WTC11 (cell line): ENCODE results near the gene IGF2BP3. TPM values are rescaled to one million over a fixed set of nuclear protein-coding genes. Genes with fewer than 3 reads are reported as not detected.
A peak's percentile ranks its signal among the peaks of the same experiment; 100 is the strongest.

ENCODE experiments used
- ATAC-seq: fragments of 200-7000 bp; cut with Tn5 transposase; 2 replicates; pipeline ENCODE4 v1.10.0; 2021; ENCODE audit warnings: mild to moderate bottlenecking, moderate library complexity
- CTCF ChIA-PET: fragments of 300-600 bp; sonication (Branson Sonifier 250); formaldehyde crosslinking; loops from one replicate; lab custom pipeline; 2021; ENCODE audit warnings: antibody characterized with exemption; lab: Charles Lee
- POLR2A ChIA-PET: fragments of 350-600 bp; sonication (Branson Sonifier 250); formaldehyde crosslinking; loops from one replicate; lab custom pipeline; 2021; ENCODE audit warnings: antibody characterized with exemption; lab: Charles Lee
- DNase-seq: peaks from one replicate; pipeline ENCODE4 v3.0.0; 2021; ENCODE audit warnings: low spot score
- H3K27ac Mint-ChIP-seq: 2 replicates; pipeline ENCODE4 v1.8.0; 2021; ENCODE audit warnings: mixed read lengths
- H3K27me3 Mint-ChIP-seq: 2 replicates; pipeline ENCODE4 v1.8.0; 2021; ENCODE audit warnings: low read depth, mild to moderate bottlenecking, moderate library complexity, mixed read lengths
- H3K36me3 Mint-ChIP-seq: 2 replicates; pipeline ENCODE4 v1.8.0; 2021; ENCODE audit warnings: mixed read lengths
- H3K4me1 Mint-ChIP-seq: 2 replicates; pipeline ENCODE4 v1.8.0; 2022; ENCODE audit warnings: mixed read lengths
- H3K4me3 Mint-ChIP-seq: 2 replicates; pipeline ENCODE4 v1.8.0; 2021; ENCODE audit warnings: mild to moderate bottlenecking, moderate library complexity, mixed read lengths
- H3K9me3 Mint-ChIP-seq: 2 replicates; pipeline ENCODE4 v1.8.0; 2021; ENCODE audit warnings: mixed read lengths
- CBFB ChIP-seq: sonication (generic); formaldehyde crosslinking; IDR thresholded peaks from 2 replicates; pipeline ENCODE4 v1.8.1; 2022; ENCODE audit warnings: mild to moderate bottlenecking, low read depth, missing genetic modification reagents
- CREB1 ChIP-seq: sonication (generic); formaldehyde crosslinking; IDR thresholded peaks from 2 replicates; pipeline ENCODE4 v1.8.0; 2023; ENCODE audit warnings: mild to moderate bottlenecking, missing genetic modification reagents
- CREM ChIP-seq: sonication (generic); formaldehyde crosslinking; IDR thresholded peaks from 2 replicates; pipeline ENCODE4 v1.8.1; 2022; ENCODE audit warnings: mild to moderate bottlenecking, missing genetic modification reagents, moderate library complexity
- ESRRA ChIP-seq: sonication (generic); formaldehyde crosslinking; IDR thresholded peaks from 2 replicates; pipeline ENCODE4 v1.8.1; 2022; ENCODE audit warnings: mild to moderate bottlenecking, missing genetic modification reagents, borderline replicate concordance
- JAZF1 ChIP-seq: fragments of 250-450 bp; sonication (Bioruptor Pico); IDR thresholded peaks from 2 replicates; pipeline ENCODE4 v1.9.0; 2021; ENCODE audit warnings: moderate library complexity, mild to moderate bottlenecking, inconsistent platforms
- NFE2L1 ChIP-seq: sonication (generic); formaldehyde crosslinking; IDR thresholded peaks from 2 replicates; pipeline ENCODE4 v1.8.1; 2023; ENCODE audit warnings: missing genetic modification reagents
- RORB ChIP-seq: fragments of 250-450 bp; sonication (Bioruptor Pico); IDR thresholded peaks from 2 replicates; pipeline ENCODE4 v1.9.0; 2021; ENCODE audit warnings: mild to moderate bottlenecking
- SMAD4 ChIP-seq: sonication (generic); formaldehyde crosslinking; IDR thresholded peaks from 2 replicates; pipeline ENCODE4 v1.8.0; 2022; ENCODE audit warnings: mild to moderate bottlenecking, missing genetic modification reagents
- ZNF121 ChIP-seq: sonication (generic); formaldehyde crosslinking; IDR thresholded peaks from 2 replicates; pipeline ENCODE4 v1.8.0; 2023; ENCODE audit warnings: missing genetic modification reagents
- ZNF396 ChIP-seq: fragments of 250-450 bp; sonication (Bioruptor Pico); IDR thresholded peaks from 2 replicates; pipeline ENCODE4 v1.8.0; 2021; ENCODE audit warnings: mild to moderate bottlenecking, moderate library complexity, borderline replicate concordance
- total RNA-seq: library from RNA; stranded (reverse); gene quantifications from 3 replicates; pipeline ENCODE4 v1.2.3, GENCODE V29; 2021
- TF ChIP-seq, protein P1 (sequence below): sonication (generic); formaldehyde crosslinking; IDR thresholded peaks from 2 replicates; pipeline ENCODE4 v1.8.0; 2022; ENCODE audit warnings: missing genetic modification reagents
- TF ChIP-seq, protein P2 (sequence below): fragments of 250-450 bp; sonication (Bioruptor Pico); IDR thresholded peaks from 2 replicates; pipeline ENCODE4 v1.8.0; 2021; ENCODE audit warnings: mild to moderate bottlenecking
- TF ChIP-seq, protein P3 (sequence below): sonication (generic); formaldehyde crosslinking; IDR thresholded peaks from 2 replicates; pipeline ENCODE4 v1.8.1; 2022; ENCODE audit warnings: missing genetic modification reagents, borderline replicate concordance
- TF ChIP-seq, protein P4 (sequence below): sonication (generic); formaldehyde crosslinking; IDR thresholded peaks from 2 replicates; pipeline ENCODE4 v1.8.1; 2023; ENCODE audit warnings: mild to moderate bottlenecking, missing genetic modification reagents, moderate library complexity
- TF ChIP-seq, protein P5 (sequence below): sonication (generic); formaldehyde crosslinking; IDR thresholded peaks from 2 replicates; pipeline ENCODE4 v1.8.1; 2022; ENCODE audit warnings: mild to moderate bottlenecking, missing genetic modification reagents, moderate library complexity, borderline replicate concordance
- TF ChIP-seq, protein P6 (sequence below): sonication (generic); formaldehyde crosslinking; IDR thresholded peaks from 2 replicates; pipeline ENCODE4 v1.8.0; 2023; ENCODE audit warnings: mild to moderate bottlenecking, missing genetic modification reagents

The IGF2BP3 gene
- total RNA-seq, 1 experiment from 2014 or later = 129 TPM

DNA sequence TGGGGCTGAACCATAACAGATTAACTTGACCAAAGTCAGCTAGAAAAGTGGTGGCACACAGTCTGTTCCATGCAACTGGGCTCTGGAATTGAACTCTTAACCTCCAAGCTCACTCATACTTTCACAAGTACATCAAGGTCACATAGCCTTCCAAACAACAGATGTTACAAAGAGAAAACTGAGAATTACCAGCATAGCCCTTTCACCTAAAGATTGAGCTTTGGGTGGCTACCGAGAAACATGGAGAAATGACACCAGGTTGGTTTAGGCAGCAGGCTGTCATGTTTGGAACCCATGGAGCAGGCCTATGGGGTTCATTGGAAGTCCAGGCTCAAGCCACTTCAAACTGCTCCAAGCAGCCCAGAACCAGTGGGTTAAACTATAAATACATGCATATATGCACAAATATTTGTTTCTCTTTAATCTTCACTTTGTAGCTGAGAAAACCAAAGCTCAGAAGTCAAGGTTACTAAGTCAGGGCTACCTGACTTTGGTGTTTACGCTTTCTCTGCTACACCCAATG lies 112.1 kb downstream of the IGF2BP3 start:
- Mint-ChIP-seq H3K27me3 (no peaks in the 10 kb centered on the region), H3K27ac (peak overlapping the region; percentile 67), H3K4me1 (peaks cover 7% of the 10 kb centered on the region), H3K9me3 (no peaks in the 10 kb centered on the region), H3K36me3 (peaks cover 8% of the 10 kb centered on the region; the same call in 1 of the 2 replicates), H3K4me3 (no peak overlapping the region)
- CTCF ChIA-PET = interaction anchor here (0.6 to 1.7 kb wide), 20 partner anchors 9 to 188 kb away, joined by 3 to 10 read pairs (median 4); no protein-coding TSS in a partner anchor
- POLR2A ChIA-PET = interaction anchor here (1.3 kb wide), 1 partner anchor 111 kb away, joined by 4 read pairs; no protein-coding TSS in a partner anchor
- TF ChIP-seq ZNF121 = no peak
- TF ChIP-seq JAZF1 (CRISPR knock-in tag) = no peak
- TF ChIP-seq, protein P1, sequence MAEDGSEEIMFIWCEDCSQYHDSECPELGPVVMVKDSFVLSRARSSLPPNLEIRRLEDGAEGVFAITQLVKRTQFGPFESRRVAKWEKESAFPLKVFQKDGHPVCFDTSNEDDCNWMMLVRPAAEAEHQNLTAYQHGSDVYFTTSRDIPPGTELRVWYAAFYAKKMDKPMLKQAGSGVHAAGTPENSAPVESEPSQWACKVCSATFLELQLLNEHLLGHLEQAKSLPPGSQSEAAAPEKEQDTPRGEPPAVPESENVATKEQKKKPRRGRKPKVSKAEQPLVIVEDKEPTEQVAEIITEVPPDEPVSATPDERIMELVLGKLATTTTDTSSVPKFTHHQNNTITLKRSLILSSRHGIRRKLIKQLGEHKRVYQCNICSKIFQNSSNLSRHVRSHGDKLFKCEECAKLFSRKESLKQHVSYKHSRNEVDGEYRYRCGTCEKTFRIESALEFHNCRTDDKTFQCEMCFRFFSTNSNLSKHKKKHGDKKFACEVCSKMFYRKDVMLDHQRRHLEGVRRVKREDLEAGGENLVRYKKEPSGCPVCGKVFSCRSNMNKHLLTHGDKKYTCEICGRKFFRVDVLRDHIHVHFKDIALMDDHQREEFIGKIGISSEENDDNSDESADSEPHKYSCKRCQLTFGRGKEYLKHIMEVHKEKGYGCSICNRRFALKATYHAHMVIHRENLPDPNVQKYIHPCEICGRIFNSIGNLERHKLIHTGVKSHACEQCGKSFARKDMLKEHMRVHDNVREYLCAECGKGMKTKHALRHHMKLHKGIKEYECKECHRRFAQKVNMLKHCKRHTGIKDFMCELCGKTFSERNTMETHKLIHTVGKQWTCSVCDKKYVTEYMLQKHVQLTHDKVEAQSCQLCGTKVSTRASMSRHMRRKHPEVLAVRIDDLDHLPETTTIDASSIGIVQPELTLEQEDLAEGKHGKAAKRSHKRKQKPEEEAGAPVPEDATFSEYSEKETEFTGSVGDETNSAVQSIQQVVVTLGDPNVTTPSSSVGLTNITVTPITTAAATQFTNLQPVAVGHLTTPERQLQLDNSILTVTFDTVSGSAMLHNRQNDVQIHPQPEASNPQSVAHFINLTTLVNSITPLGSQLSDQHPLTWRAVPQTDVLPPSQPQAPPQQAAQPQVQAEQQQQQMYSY (CRISPR knock-in tag) = no peak
- no peak for ATAC-seq
- no peak for DNase-seq

DNA sequence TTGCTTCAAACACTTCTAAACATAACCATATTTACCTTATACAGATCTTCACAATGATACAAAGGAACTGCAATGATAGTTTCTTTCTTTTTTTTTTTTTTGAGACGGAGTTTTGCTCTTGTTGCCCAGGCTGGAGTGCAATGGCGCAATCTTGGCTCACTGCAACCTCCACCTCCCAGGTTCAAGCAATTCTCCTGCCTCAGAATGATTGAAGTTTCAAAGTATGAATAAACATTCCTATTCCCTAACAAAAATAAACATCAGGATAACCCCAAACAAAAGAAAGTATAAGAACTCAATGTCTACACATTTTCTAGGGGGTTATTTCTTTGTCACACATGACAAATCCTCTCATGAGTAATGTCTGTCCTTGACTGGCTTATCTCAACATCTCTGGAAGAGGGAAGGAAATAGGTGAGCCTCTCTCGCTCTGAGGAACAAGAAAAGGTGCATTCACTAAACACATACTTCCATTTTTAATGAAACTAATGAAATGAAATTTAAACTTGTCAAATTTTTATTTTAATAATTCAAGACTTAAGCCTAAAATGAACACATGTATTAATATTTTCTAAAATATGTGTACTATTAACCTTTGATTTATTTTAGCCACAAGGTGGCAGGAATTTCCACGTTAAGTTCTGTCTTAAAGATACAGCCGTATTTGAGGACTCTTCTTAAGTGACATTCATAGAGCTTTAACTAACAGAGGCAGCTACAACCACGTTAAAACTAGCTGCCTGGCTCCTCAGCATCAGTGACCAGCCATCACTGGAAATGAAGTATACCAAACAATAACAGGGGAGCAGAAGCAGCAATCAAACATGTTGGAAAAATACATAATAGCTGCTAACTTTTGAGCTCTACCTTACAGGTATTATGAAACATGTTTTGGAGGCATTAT lies 112.8 kb downstream of the IGF2BP3 start:
- ChIA-PET POLR2A (interaction anchor here (1.3 kb wide), 1 partner anchor 112 kb away, joined by 4 read pairs; no protein-coding TSS in a partner anchor), CTCF (interaction anchor here (0.6 to 1.7 kb wide), 20 partner anchors 8 to 189 kb away, joined by 3 to 10 read pairs (median 4); no protein-coding TSS in a partner anchor)
- Mint-ChIP-seq H3K4me1 (peaks cover 9% of the 10 kb centered on the region), H3K9me3 (no peaks in the 10 kb centered on the region), H3K27me3 (no peaks in the 10 kb centered on the region), H3K36me3 (peaks cover 8% of the 10 kb centered on the region; the same call in 1 of the 2 replicates), H3K27ac (peak overlapping the region; percentile 67), H3K4me3 (no peak overlapping the region)
- ATAC-seq = peak; percentile 38
- TF ChIP-seq NFE2L1 (CRISPR knock-in tag) (no peak), CBFB (CRISPR knock-in tag) (no peak), CREM (CRISPR knock-in tag) (no peak)
- TF ChIP-seq, protein P2, sequence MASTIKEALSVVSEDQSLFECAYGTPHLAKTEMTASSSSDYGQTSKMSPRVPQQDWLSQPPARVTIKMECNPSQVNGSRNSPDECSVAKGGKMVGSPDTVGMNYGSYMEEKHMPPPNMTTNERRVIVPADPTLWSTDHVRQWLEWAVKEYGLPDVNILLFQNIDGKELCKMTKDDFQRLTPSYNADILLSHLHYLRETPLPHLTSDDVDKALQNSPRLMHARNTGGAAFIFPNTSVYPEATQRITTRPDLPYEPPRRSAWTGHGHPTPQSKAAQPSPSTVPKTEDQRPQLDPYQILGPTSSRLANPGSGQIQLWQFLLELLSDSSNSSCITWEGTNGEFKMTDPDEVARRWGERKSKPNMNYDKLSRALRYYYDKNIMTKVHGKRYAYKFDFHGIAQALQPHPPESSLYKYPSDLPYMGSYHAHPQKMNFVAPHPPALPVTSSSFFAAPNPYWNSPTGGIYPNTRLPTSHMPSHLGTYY = no peak
- TF ChIP-seq, protein P3, sequence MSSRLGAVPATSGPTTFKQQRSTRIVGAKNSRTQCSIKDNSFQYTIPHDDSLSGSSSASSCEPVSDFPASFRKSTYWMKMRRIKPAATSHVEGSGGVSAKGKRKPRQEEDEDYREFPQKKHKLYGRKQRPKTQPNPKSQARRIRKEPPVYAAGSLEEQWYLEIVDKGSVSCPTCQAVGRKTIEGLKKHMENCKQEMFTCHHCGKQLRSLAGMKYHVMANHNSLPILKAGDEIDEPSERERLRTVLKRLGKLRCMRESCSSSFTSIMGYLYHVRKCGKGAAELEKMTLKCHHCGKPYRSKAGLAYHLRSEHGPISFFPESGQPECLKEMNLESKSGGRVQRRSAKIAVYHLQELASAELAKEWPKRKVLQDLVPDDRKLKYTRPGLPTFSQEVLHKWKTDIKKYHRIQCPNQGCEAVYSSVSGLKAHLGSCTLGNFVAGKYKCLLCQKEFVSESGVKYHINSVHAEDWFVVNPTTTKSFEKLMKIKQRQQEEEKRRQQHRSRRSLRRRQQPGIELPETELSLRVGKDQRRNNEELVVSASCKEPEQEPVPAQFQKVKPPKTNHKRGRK (CRISPR knock-in tag) = no peak
- TF ChIP-seq, protein P4, sequence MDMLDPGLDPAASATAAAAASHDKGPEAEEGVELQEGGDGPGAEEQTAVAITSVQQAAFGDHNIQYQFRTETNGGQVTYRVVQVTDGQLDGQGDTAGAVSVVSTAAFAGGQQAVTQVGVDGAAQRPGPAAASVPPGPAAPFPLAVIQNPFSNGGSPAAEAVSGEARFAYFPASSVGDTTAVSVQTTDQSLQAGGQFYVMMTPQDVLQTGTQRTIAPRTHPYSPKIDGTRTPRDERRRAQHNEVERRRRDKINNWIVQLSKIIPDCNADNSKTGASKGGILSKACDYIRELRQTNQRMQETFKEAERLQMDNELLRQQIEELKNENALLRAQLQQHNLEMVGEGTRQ = no peak
- TF ChIP-seq, protein P5, sequence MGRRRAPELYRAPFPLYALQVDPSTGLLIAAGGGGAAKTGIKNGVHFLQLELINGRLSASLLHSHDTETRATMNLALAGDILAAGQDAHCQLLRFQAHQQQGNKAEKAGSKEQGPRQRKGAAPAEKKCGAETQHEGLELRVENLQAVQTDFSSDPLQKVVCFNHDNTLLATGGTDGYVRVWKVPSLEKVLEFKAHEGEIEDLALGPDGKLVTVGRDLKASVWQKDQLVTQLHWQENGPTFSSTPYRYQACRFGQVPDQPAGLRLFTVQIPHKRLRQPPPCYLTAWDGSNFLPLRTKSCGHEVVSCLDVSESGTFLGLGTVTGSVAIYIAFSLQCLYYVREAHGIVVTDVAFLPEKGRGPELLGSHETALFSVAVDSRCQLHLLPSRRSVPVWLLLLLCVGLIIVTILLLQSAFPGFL (CRISPR knock-in tag) = no peak
- no peak for DNase-seq

DNA sequence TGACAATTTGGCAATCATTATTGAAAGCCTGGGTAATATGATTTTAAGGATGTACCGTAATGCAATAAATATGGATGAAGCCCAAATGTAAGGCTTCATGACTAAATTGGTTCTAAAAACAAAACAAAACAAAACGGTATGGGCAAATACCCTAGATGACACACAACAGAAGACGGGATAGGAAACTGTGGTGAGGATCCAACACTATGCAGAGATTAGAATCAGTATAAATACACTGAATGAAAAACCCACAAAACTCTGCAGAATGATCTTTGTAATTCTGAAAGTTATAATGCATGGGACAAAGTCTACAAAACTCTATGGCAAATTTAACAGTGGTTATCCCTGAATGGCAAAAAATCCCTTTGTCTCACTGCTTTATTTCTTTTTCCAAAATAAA lies 113.6 kb downstream of the IGF2BP3 start:
- ATAC-seq (no peak), DNase-seq (no peak)
- peaks cover 8% of the 10 kb centered on the region; the same call in 1 of the 2 replicates for H3K36me3 Mint-ChIP-seq
- no peak overlapping the region for H3K4me3 Mint-ChIP-seq
- ChIA-PET CTCF (no interaction called here), POLR2A (no interaction called here)
- peaks cover 9% of the 10 kb centered on the region for H3K4me1 Mint-ChIP-seq
- H3K27me3 Mint-ChIP-seq = no peaks in the 10 kb centered on the region
- H3K9me3 Mint-ChIP-seq = no peaks in the 10 kb centered on the region
- no peak overlapping the region for H3K27ac Mint-ChIP-seq
- TF ChIP-seq ESRRA (CRISPR knock-in tag) = no peak
- no peak for TF ChIP-seq SMAD4 (CRISPR knock-in tag)
- TF ChIP-seq CREB1 = no peak
- no peak for TF ChIP-seq ZNF396 (CRISPR knock-in tag)
- TF ChIP-seq RORB (CRISPR knock-in tag) = no peak
- TF ChIP-seq, protein P6, sequence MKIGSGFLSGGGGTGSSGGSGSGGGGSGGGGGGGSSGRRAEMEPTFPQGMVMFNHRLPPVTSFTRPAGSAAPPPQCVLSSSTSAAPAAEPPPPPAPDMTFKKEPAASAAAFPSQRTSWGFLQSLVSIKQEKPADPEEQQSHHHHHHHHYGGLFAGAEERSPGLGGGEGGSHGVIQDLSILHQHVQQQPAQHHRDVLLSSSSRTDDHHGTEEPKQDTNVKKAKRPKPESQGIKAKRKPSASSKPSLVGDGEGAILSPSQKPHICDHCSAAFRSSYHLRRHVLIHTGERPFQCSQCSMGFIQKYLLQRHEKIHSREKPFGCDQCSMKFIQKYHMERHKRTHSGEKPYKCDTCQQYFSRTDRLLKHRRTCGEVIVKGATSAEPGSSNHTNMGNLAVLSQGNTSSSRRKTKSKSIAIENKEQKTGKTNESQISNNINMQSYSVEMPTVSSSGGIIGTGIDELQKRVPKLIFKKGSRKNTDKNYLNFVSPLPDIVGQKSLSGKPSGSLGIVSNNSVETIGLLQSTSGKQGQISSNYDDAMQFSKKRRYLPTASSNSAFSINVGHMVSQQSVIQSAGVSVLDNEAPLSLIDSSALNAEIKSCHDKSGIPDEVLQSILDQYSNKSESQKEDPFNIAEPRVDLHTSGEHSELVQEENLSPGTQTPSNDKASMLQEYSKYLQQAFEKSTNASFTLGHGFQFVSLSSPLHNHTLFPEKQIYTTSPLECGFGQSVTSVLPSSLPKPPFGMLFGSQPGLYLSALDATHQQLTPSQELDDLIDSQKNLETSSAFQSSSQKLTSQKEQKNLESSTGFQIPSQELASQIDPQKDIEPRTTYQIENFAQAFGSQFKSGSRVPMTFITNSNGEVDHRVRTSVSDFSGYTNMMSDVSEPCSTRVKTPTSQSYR (CRISPR knock-in tag) = no peak
